ENCODE data around the gene LENEP. TPM values are rescaled to one million over a fixed set of nuclear protein-coding genes. Genes with fewer than 3 reads are reported as not detected.
A peak's percentile ranks its signal among the peaks of the same experiment; 100 is the strongest.

LENEP gene
- polyA plus RNA-seq, 1 experiment, result not detected

DNA sequence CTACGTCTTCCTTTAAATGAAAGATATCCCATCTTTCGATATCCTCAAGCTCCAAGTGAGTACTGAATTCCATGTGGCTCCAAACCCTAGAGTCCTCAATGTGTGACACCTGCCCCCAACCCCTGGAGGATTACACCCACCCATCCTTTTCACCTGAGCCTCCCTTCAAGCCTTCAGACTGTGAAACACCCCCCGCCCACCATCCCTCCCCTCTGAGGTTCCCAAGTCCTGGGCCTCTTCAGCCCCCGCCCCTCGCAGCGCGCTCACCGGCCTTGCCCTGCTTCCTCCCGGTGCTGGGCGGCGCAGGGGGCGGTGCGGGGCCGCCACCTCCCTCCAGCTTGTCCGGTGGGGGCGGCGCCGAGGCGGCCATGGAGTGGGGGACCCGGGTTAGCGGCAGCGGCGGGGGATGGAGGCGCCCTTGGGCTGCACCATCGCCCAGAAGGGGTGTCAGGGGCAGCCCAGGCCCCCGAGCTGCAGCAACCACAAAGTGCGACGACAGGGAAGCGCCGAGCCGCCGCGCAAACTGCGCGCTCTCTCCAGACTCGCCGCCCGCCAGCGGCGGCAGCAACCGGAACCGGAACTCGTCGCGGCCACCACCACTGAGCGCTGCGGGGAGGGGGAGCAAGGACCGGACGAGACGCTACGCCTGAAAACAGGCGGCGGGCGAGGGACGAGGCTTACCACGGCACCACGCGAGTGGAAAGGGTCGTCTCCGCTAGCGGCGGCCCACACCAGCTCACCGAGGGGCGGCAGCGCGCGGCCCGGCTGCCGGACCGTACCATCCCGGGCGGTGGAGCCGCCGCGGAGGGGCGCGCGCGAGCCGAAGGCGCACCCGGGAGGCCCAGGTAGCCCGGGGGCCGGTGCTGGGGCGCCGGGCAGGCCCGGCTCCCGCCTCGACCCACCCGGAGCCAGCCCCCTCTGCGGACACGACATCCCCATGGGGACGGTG, 31.9 kb upstream of the LENEP start, which contains the start of gene PYGO2:
Gene PYGO2 (minus strand): TSS at position 576 of the 949 bp plus-strand sequence. CDS start 206 bp downstream, at position 370.
- DNase-seq (ENCODE audit: low read depth), result no peak

DNA sequence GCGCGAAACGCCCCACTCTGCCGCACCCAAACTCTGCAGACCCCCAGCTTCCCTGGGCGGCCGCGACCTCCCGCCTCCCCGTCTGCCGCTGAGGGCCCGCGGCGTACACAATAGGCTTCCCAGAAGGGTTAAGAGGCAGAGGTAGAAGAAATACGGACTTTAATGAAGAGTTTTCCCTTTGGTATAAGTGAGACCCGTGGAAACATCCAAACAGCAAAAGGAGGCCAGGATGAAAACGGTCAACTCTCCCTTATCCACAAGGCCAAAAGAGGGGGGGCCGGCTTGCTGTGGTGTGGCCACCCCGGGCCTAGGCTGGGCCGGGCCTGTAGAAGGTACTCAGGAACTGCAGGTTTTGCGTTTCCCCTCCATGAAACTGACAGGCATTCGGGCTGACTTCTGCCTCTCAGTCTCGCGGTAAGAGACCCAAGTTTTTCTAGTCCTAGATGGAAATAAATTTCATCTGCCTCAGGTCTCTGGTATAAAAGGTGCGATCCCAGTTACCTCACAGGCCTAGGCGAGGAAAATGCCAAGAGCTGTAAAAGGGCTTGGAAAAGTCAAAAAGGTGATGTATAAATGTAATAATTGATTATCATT, 31.1 kb upstream of the LENEP start:
- ChIA-PET CTCF (interaction anchor here (0.7 to 6.1 kb wide), 13 partner anchors 9 to 402 kb away, joined by 3 to 54 read pairs (median 4); partner anchors contain the start of genes ADAM15 and SHC1), POLR2A (no interaction called here)
- H3K36me3 ChIP-seq (ENCODE audit: control insufficient read depth, insufficient read depth, low read length), result peaks cover 29% of the 10 kb centered on the region
- no peaks in the 10 kb centered on the region for H3K27me3 ChIP-seq (ENCODE audit: control insufficient read depth, insufficient read depth, low read length)
- H3K4me3 ChIP-seq (ENCODE audit: low read depth, low read length), result peak overlapping the region; percentile 63
- no peak for TF ChIP-seq CTCF (IDR thresholded peaks at IDR 0.05; ENCODE audit: insufficient read depth, low read depth, low read length)
- DNase-seq (ENCODE audit: low read depth), result no peak

More for the DNA sequence above, 31.9 kb upstream of the LENEP start, which contains the start of gene PYGO2:
- Histone ChIP-seq H3K36me3 (ENCODE audit: control insufficient read depth, insufficient read depth, low read length) (peaks cover 24% of the 10 kb centered on the region), H3K4me3 (ENCODE audit: low read depth, low read length) (peak within 1 kb of the TSS; percentile 63), H3K27me3 (ENCODE audit: control insufficient read depth, insufficient read depth, low read length) (no peaks in the 10 kb centered on the region)
- ChIA-PET POLR2A (interaction anchor here (0.5 to 1.5 kb wide), 4 partner anchors 11 to 346 kb away, joined by 4 to 13 read pairs (median 4); no protein-coding TSS in a partner anchor), CTCF (interaction anchor here (0.5 to 6.1 kb wide), 17 partner anchors 9 to 402 kb away, joined by 3 to 54 read pairs (median 3); partner anchors contain the start of genes ADAM15, PMVK and SHC1)
- TF ChIP-seq CTCF (IDR thresholded peaks at IDR 0.05; ENCODE audit: insufficient read depth, low read depth, low read length), result peak; percentile 37

GRCh38 chr1:154962795-154963330, 30.5 kb upstream of the LENEP start:
- ChIA-PET CTCF (interaction anchor here (0.7 to 6.1 kb wide), 9 partner anchors 8 to 99 kb away, joined by 3 to 54 read pairs (median 3); partner anchors contain the start of genes ADAM15 and SHC1), POLR2A (interaction anchor here (0.6 kb wide), 1 partner anchor 401 kb away, joined by 3 read pairs; no protein-coding TSS in a partner anchor)
- H3K36me3 ChIP-seq (ENCODE audit: control insufficient read depth, insufficient read depth, low read length), result peaks cover 35% of the 10 kb centered on the region
- no peaks in the 10 kb centered on the region for H3K27me3 ChIP-seq (ENCODE audit: control insufficient read depth, insufficient read depth, low read length)
- no peak overlapping the region for H3K4me3 ChIP-seq (ENCODE audit: low read depth, low read length)
- DNase-seq (ENCODE audit: low read depth), result no peak
- no peak for TF ChIP-seq CTCF (IDR thresholded peaks at IDR 0.05; ENCODE audit: insufficient read depth, low read depth, low read length)

- TF ChIP-seq CTCF (IDR thresholded peaks at IDR 0.05; ENCODE audit: insufficient read depth, low read depth, low read length), result no peak
- ChIA-PET CTCF (interaction anchor here (0.8 to 6.1 kb wide), 8 partner anchors 7 to 98 kb away, joined by 3 to 29 read pairs (median 4); partner anchors contain the start of genes ADAM15 and PBXIP1), POLR2A (interaction anchor here (0.6 kb wide), 1 partner anchor 401 kb away, joined by 3 read pairs; no protein-coding TSS in a partner anchor)
- Histone ChIP-seq H3K27me3 (ENCODE audit: control insufficient read depth, insufficient read depth, low read length) (no peaks in the 10 kb centered on the region), H3K36me3 (ENCODE audit: control insufficient read depth, insufficient read depth, low read length) (peaks cover 41% of the 10 kb centered on the region), H3K4me3 (ENCODE audit: low read depth, low read length) (no peak overlapping the region)
- no peak for DNase-seq (ENCODE audit: low read depth)
These were observed 29.7 kb upstream of the LENEP start for GRCh38 chr1:154963643-154964042.
